Measurements from ENCODE around the gene EMB. TPM values are rescaled to one million over a fixed set of nuclear protein-coding genes. Genes with fewer than 3 reads are reported as not detected.
"Not testable (repeated sequence)": the region's sequence is repeated elsewhere in the genome, so short reads cannot be mapped to it uniquely, and the experiment has no call there.

The EMB gene
- total and polyA plus RNA-seq, 2 of the 4 experiments (the other 2 are of a cell fraction): 1.2 to 1.4 TPM

GRCh38 chr5:50462579-50462978, 21.5 kb upstream of the EMB start:
- H2AFZ ChIP-seq (replicated peaks; ENCODE audit: low read length, poor library complexity); H3K4me2 ChIP-seq (ENCODE audit: low read depth, low read length); H3K9me1 ChIP-seq (ENCODE audit: insufficient read depth, low read length); H4K91ac ChIP-seq (ENCODE audit: insufficient read depth, low read depth, low read length); H3K4me1 ChIP-seq (ENCODE audit: control insufficient read depth, insufficient read depth, low read length); dilution Hi-C loops (cut with HindIII; ENCODE audit: low sequenced_read_pairs, unreplicated experiment); H3K27me3 ChIP-seq (ENCODE audit: control insufficient read depth, insufficient read depth, low read length); intact Hi-C loops (cut with micrococcal nuclease); H3K14ac ChIP-seq (replicated peaks; ENCODE audit: low read depth, low read length); H2BK120ac ChIP-seq (ENCODE audit: low read depth, low read length); H4K8ac ChIP-seq (ENCODE audit: low read depth in 2 of 2, low read length in 2 of 2); H2AK5ac ChIP-seq (ENCODE audit: low read depth, low read length); H4K20me1 ChIP-seq (ENCODE audit: insufficient read depth, low read length); H3K9me3 ChIP-seq (ENCODE audit: control insufficient read depth, insufficient read depth, low read length); POLR2A ChIA-PET (ENCODE audit: unreplicated experiment); H3K56ac ChIP-seq (ENCODE audit: extremely low read depth, insufficient read depth, low read length); H3K27ac ChIP-seq (ENCODE audit: insufficient read depth, low read length); H3K18ac ChIP-seq (ENCODE audit: low read depth, low read length); CTCF ChIA-PET; H3K23ac ChIP-seq (ENCODE audit: low read depth, low read length); H2BK20ac ChIP-seq (ENCODE audit: low read depth, low read length); H2BK15ac ChIP-seq (ENCODE audit: low read depth, low read length); H3K36me3 ChIP-seq (ENCODE audit: control insufficient read depth, insufficient read depth, low read length); H3K9ac ChIP-seq (ENCODE audit: low read depth, low read length); DNase-seq; BruUV-seq (replicated peaks); H3K79me1 ChIP-seq (ENCODE audit: low read depth in 1 of 2, low read length in 2 of 2); H3K4ac ChIP-seq (ENCODE audit: low read depth, low read length); H2AK9ac ChIP-seq (replicated peaks; ENCODE audit: low read depth, low read length, poor library complexity); H2BK5ac ChIP-seq (ENCODE audit: low read depth, low read length, poor library complexity, severe bottlenecking); H4K5ac ChIP-seq (ENCODE audit: low read depth, low read length); ATAC-seq (ENCODE audit: low read depth); H3K4me3 ChIP-seq (ENCODE audit: insufficient read depth, low read depth, low read length); in situ Hi-C loops (cut with MboI; ENCODE audit: low sequenced_read_pairs): not testable (repeated sequence)
- no CpG with 5 or more reads among the region's 1 CpG for WGBS, 2 experiments (ENCODE audit: extremely low coverage in 2 of 2, insufficient read length in 1 of 2)

- in situ Hi-C loops (cut with MboI; ENCODE audit: low sequenced_read_pairs); H3K9ac ChIP-seq (ENCODE audit: low read depth, low read length); H3K23ac ChIP-seq (ENCODE audit: low read depth, low read length); H4K8ac ChIP-seq (ENCODE audit: low read depth in 2 of 2, low read length in 2 of 2); H2AK5ac ChIP-seq (ENCODE audit: low read depth, low read length); H2BK20ac ChIP-seq (ENCODE audit: low read depth, low read length); H4K20me1 ChIP-seq (ENCODE audit: insufficient read depth, low read length); H3K27ac ChIP-seq (ENCODE audit: insufficient read depth, low read length); H3K9me3 ChIP-seq (ENCODE audit: control insufficient read depth, insufficient read depth, low read length); H3K4me2 ChIP-seq (ENCODE audit: low read depth, low read length); H4K5ac ChIP-seq (ENCODE audit: low read depth, low read length); H2BK5ac ChIP-seq (ENCODE audit: low read depth, low read length, poor library complexity, severe bottlenecking); H3K36me3 ChIP-seq (ENCODE audit: control insufficient read depth, insufficient read depth, low read length); H2BK120ac ChIP-seq (ENCODE audit: low read depth, low read length); ATAC-seq (ENCODE audit: low read depth); H2AFZ ChIP-seq (replicated peaks; ENCODE audit: low read length, poor library complexity); H2BK15ac ChIP-seq (ENCODE audit: low read depth, low read length); POLR2A ChIA-PET (ENCODE audit: unreplicated experiment); H3K18ac ChIP-seq (ENCODE audit: low read depth, low read length); H3K9me1 ChIP-seq (ENCODE audit: insufficient read depth, low read length); H3K27me3 ChIP-seq (ENCODE audit: control insufficient read depth, insufficient read depth, low read length); dilution Hi-C loops (cut with HindIII; ENCODE audit: low sequenced_read_pairs, unreplicated experiment); H4K91ac ChIP-seq (ENCODE audit: insufficient read depth, low read depth, low read length); BruUV-seq (replicated peaks); H3K14ac ChIP-seq (replicated peaks; ENCODE audit: low read depth, low read length); H3K79me1 ChIP-seq (ENCODE audit: low read depth in 1 of 2, low read length in 2 of 2); intact Hi-C loops (cut with micrococcal nuclease); CTCF ChIA-PET; H3K56ac ChIP-seq (ENCODE audit: extremely low read depth, insufficient read depth, low read length); H2AK9ac ChIP-seq (replicated peaks; ENCODE audit: low read depth, low read length, poor library complexity); DNase-seq; H3K4ac ChIP-seq (ENCODE audit: low read depth, low read length); H3K4me1 ChIP-seq (ENCODE audit: control insufficient read depth, insufficient read depth, low read length); H3K4me3 ChIP-seq (ENCODE audit: insufficient read depth, low read depth, low read length): not testable (repeated sequence)
- no CpG with 5 or more reads among the region's 9 CpGs for WGBS, 2 experiments (ENCODE audit: extremely low coverage in 2 of 2, insufficient read length in 1 of 2)
Observed at GRCh38 chr5:50458372-50458771, 17.3 kb upstream of the EMB start.

Data from IMR-90 (cell line).